ENCODE data around the gene ONECUT1. TPM values are rescaled to one million over a fixed set of nuclear protein-coding genes. Genes with fewer than 3 reads are reported as not detected.
A peak's percentile ranks its signal among the peaks of the same experiment; 100 is the strongest.

Gene ONECUT1
- total and polyA plus RNA-seq, 2 of the 8 experiments (the other 6 are each of a cell fraction or from before 2014, with no cell fraction given): 0.65 to 6.4 TPM

DNA sequence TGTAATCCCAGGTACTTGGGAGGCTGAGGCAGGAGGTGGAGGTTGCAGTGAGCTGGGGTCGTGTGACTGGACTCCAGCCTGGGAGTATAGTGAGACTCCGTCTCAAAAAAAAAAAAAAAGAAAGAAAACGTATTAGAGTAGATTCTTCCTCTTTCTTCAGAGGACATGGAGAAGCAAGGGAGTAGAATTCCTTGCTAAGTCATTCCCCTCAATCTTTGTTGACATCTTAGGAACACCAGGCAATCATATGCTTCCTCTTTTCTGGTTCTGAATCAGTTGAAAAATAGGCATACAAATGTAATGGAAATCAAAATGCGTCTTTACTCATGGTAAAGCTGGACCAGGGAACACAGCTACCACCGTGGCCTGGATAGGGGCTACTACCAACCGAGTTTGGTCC is 72.7 kb downstream of the ONECUT1 start:
- TF ChIP-seq RAD21 (IDR thresholded peaks at IDR 0.05 in 1 of 2, conservative IDR thresholded peaks at IDR 0.05 in 1 of 2; ENCODE audit: low read depth in 2 of 2, low read length in 2 of 2) (no peak), KDM5A (IDR thresholded peaks at IDR 0.05; ENCODE audit: low read length) (no peak), TAF7 (optimal IDR thresholded peaks at IDR 0.05; ENCODE audit: borderline replicate concordance, low read depth, low read length) (no peak), SP2 (IDR thresholded peaks at IDR 0.05; ENCODE audit: low read length) (no peak), CHD1 (IDR thresholded peaks at IDR 0.05; ENCODE audit: low read depth, low read length) (no peak)
- 86% methylated on average over 6 of the region's 6 CpGs; no CpG with 5 or more reads in 1 of the 2 experiments for WGBS, 2 experiments (ENCODE audit: extremely low coverage in 1 of 2, insufficient coverage in 1 of 2, insufficient read length in 1 of 2, insufficient replicate concordance in 2 of 2, low coverage in 1 of 2, low lambda C conversion rate in 2 of 2, missing lambda C conversion rate in 1 of 2)
- H3K4me3 ChIP-seq (ENCODE audit: extremely low read depth in 1 of 4, insufficient read depth in 2 of 4, low read depth in 3 of 4, low read length in 4 of 4): no peak overlapping the region
- no peaks in the 10 kb centered on the region for H3K23me2 ChIP-seq (ENCODE audit: low read depth, low read length)
- H2BK120ac ChIP-seq (replicated peaks; ENCODE audit: low read depth, low read length): no peak overlapping the region
- H3K14ac ChIP-seq (ENCODE audit: insufficient read length): no peak overlapping the region
- H2BK12ac ChIP-seq (ENCODE audit: low read depth, low read length): no peak overlapping the region
- H3K27ac ChIP-seq (ENCODE audit: low read depth, low read length): no peak overlapping the region
- no peak overlapping the region for H2BK15ac ChIP-seq (ENCODE audit: low read length)
- H3K23ac ChIP-seq (ENCODE audit: insufficient read length): no peak overlapping the region
- no peaks in the 10 kb centered on the region; a peak in 1 of 7 replicates for H3K27me3 ChIP-seq (replicated peaks in 1 of 4; ENCODE audit: control insufficient read depth in 3 of 4, extremely low read depth in 1 of 4, insufficient read depth in 3 of 4, low read length in 3 of 4)
- H3K56ac ChIP-seq (replicated peaks; ENCODE audit: insufficient read length, low read depth, low read length): no peak overlapping the region
- H3K9me3 ChIP-seq (ENCODE audit: insufficient read depth in 2 of 2, low read depth in 1 of 2, low read length in 1 of 2): no peaks in the 10 kb centered on the region
- H4K20me1 ChIP-seq (replicated peaks in 1 of 2; ENCODE audit: control insufficient read depth in 1 of 2, insufficient read depth in 2 of 2, low read length in 2 of 2): no peaks in the 10 kb centered on the region
- H3K9ac ChIP-seq (replicated peaks in 1 of 4; ENCODE audit: extremely low read depth in 1 of 4, low read depth in 3 of 4, low read length in 3 of 4): no peak overlapping the region
- H2AK5ac ChIP-seq (ENCODE audit: low read depth, low read length): no peak overlapping the region
- no peaks in the 10 kb centered on the region for H3K36me3 ChIP-seq (ENCODE audit: control insufficient read depth in 2 of 4, insufficient read depth in 4 of 4, low read length in 3 of 4)
- DNase-seq (ENCODE audit: low read depth in 1 of 2, low spot score in 2 of 2) (no peak), FAIRE-seq (no peak)
- no peak overlapping the region for H4K5ac ChIP-seq (ENCODE audit: insufficient read length, low read depth, low read length)
- H3K4me1 ChIP-seq (replicated peaks in 1 of 4; ENCODE audit: control insufficient read depth in 3 of 4, insufficient read depth in 4 of 4, low read length in 3 of 4): no peaks in the 10 kb centered on the region
- peak overlapping the region; percentile 85; the same call in 1 of the 2 replicates for H2AFZ ChIP-seq (ENCODE audit: low read length)
- no peak overlapping the region for H3K4me2 ChIP-seq (ENCODE audit: insufficient read depth in 1 of 2, low read depth in 2 of 2, low read length in 2 of 2)
- ChIA-PET POLR2A (ENCODE audit: partially characterized antibody) (interaction anchor here (0.6 kb wide), 1 partner anchor 14 kb away, joined by 3 read pairs; no protein-coding TSS in a partner anchor), CTCF (ENCODE audit: partially characterized antibody) (interaction anchor here (0.6 to 3.9 kb wide), 5 partner anchors 8 to 600 kb away, joined by 3 to 9 read pairs (median 3); no protein-coding TSS in a partner anchor)
- no peaks in the 10 kb centered on the region for H3K79me2 ChIP-seq (ENCODE audit: control insufficient read depth in 1 of 2, insufficient read depth in 2 of 2, low read length in 2 of 2)
- no peak overlapping the region for H3K4ac ChIP-seq (replicated peaks; ENCODE audit: insufficient read length, low read depth, low read length)
- no peak overlapping the region for H2BK20ac ChIP-seq (ENCODE audit: low read length)
- no peak overlapping the region for H4K91ac ChIP-seq (replicated peaks; ENCODE audit: insufficient read length, low read length)
- no peak overlapping the region for H4K8ac ChIP-seq (ENCODE audit: extremely low read depth, insufficient read depth, low read length)
- no peaks in the 10 kb centered on the region for H3K79me1 ChIP-seq (ENCODE audit: low read depth, low read length)
- H2BK5ac ChIP-seq (ENCODE audit: low read depth, low read length): no peak overlapping the region
- H3K18ac ChIP-seq (ENCODE audit: extremely low read depth, low read length): no peak overlapping the region
